Loucy (cell line): ENCODE data around the gene CSPG4.

Experiments
- H2AFZ ChIP-seq: fragments of 200-600 bp; sonication (generic); 2 replicates; pipeline ENCODE4 v1.6.0; 2016; ENCODE audit warnings: antibody characterized with exemption, mild to moderate bottlenecking, low read length, moderate library complexity
- H3F3A ChIP-seq: fragments of 200-600 bp; 2 replicates; pipeline ENCODE4 v1.6.0; 2016; ENCODE audit warnings: antibody characterized with exemption, low read depth, mild to moderate bottlenecking
- H3K27me3 ChIP-seq: fragments of 200-600 bp; sonication (generic); 2 replicates; pipeline ENCODE4 v1.6.1; 2014; ENCODE audit warnings: low read length, mild to moderate bottlenecking; ENCODE audit not compliant: insufficient read depth, poor library complexity, severe bottlenecking
- H3K36me3 ChIP-seq: fragments of 200-600 bp; sonication (generic); 2 replicates; pipeline ENCODE4 v1.6.1; 2016; ENCODE audit warnings: low read length; ENCODE audit not compliant: insufficient read depth
- H3K4me1 ChIP-seq: fragments of 200-600 bp; sonication (generic); 2 replicates; pipeline ENCODE4 v1.5.1; 2014; ENCODE audit warnings: low read length, mild to moderate bottlenecking; ENCODE audit not compliant: insufficient read depth, poor library complexity, severe bottlenecking
- H3K4me2 ChIP-seq: fragments of 200-600 bp; sonication (generic); 2 replicates; pipeline ENCODE4 v1.6.0; 2014; ENCODE audit warnings: antibody characterized with exemption, low read length, low read depth, mild to moderate bottlenecking; ENCODE audit not compliant: poor library complexity, severe bottlenecking
- H3K4me3 ChIP-seq: fragments of 200-600 bp; sonication (generic); 2 replicates; pipeline ENCODE4 v1.5.1; 2014; ENCODE audit warnings: low read length, mild to moderate bottlenecking, mixed read lengths; ENCODE audit not compliant: poor library complexity, severe bottlenecking
- H3K79me2 ChIP-seq: fragments of 200-600 bp; sonication (generic); 2 replicates; pipeline ENCODE4 v1.6.1; 2014; ENCODE audit warnings: low read length; ENCODE audit not compliant: insufficient read depth
- H3K9ac ChIP-seq: fragments of 200-600 bp; sonication (generic); 2 replicates; pipeline ENCODE4 v1.6.0; 2014; ENCODE audit warnings: mild to moderate bottlenecking, low read depth, low read length, moderate library complexity; ENCODE audit not compliant: poor library complexity, severe bottlenecking
- H3K9me2 ChIP-seq: fragments of 200-600 bp; sonication (generic); replicated peaks from 2 replicates; pipeline ENCODE4 v1.6.1; 2016; ENCODE audit warnings: low read depth, low read length, mixed read lengths
- H3K9me3 ChIP-seq: fragments of 200-600 bp; sonication (generic); 2 replicates; pipeline ENCODE4 v1.6.1; 2014; ENCODE audit warnings: mild to moderate bottlenecking, antibody characterized with exemption, low read length, low read depth; ENCODE audit not compliant: insufficient read depth
- H4K20me1 ChIP-seq: fragments of 200-600 bp; sonication (generic); 2 replicates; pipeline ENCODE4 v1.6.0; 2014; ENCODE audit warnings: antibody characterized with exemption, low read length, mild to moderate bottlenecking; ENCODE audit not compliant: insufficient read depth, poor library complexity, severe bottlenecking
- EZH2phosphoT487 ChIP-seq: fragments of 200-600 bp; IDR thresholded peaks from 2 replicates; pipeline ENCODE4 v1.6.1; 2018; ENCODE audit warnings: antibody characterized with exemption, mild to moderate bottlenecking, moderate library complexity, borderline replicate concordance
- TF ChIP-seq, protein P1 (sequence below): fragments of 200-600 bp; sonication (generic); conservative IDR thresholded peaks from 2 replicates; pipeline ENCODE4 v1.5.1; 2014; ENCODE audit warnings: mild to moderate bottlenecking, antibody characterized with exemption, low read length

The CSPG4 gene

GRCh38 chr15:75646944-75647364, 65.7 kb downstream of the CSPG4 start:
- H3K4me2 ChIP-seq = peak overlapping the region; percentile 93
- TF ChIP-seq EZH2phosphoT487 = no peak
- TF ChIP-seq, protein P1, sequence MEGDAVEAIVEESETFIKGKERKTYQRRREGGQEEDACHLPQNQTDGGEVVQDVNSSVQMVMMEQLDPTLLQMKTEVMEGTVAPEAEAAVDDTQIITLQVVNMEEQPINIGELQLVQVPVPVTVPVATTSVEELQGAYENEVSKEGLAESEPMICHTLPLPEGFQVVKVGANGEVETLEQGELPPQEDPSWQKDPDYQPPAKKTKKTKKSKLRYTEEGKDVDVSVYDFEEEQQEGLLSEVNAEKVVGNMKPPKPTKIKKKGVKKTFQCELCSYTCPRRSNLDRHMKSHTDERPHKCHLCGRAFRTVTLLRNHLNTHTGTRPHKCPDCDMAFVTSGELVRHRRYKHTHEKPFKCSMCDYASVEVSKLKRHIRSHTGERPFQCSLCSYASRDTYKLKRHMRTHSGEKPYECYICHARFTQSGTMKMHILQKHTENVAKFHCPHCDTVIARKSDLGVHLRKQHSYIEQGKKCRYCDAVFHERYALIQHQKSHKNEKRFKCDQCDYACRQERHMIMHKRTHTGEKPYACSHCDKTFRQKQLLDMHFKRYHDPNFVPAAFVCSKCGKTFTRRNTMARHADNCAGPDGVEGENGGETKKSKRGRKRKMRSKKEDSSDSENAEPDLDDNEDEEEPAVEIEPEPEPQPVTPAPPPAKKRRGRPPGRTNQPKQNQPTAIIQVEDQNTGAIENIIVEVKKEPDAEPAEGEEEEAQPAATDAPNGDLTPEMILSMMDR = no peak
- no peaks in the 10 kb centered on the region for H3K36me3 ChIP-seq
- H3K4me1 ChIP-seq = peaks cover 39% of the 10 kb centered on the region
- H3K27me3 ChIP-seq = no peaks in the 10 kb centered on the region
- no peaks in the 10 kb centered on the region for H3K9me3 ChIP-seq
- peak overlapping the region; percentile 91 for H3K4me3 ChIP-seq
- H3K79me2 ChIP-seq = peaks cover 1% of the 10 kb centered on the region; the same call in 1 of the 2 replicates
- peaks cover 3% of the 10 kb centered on the region; the same call in 1 of the 2 replicates for H3F3A ChIP-seq
- H3K9ac ChIP-seq = peak overlapping the region; percentile 81
- no peaks in the 10 kb centered on the region for H3K9me2 ChIP-seq
- no peaks in the 10 kb centered on the region for H4K20me1 ChIP-seq
- H2AFZ ChIP-seq = peak overlapping the region; percentile 95

DNA sequence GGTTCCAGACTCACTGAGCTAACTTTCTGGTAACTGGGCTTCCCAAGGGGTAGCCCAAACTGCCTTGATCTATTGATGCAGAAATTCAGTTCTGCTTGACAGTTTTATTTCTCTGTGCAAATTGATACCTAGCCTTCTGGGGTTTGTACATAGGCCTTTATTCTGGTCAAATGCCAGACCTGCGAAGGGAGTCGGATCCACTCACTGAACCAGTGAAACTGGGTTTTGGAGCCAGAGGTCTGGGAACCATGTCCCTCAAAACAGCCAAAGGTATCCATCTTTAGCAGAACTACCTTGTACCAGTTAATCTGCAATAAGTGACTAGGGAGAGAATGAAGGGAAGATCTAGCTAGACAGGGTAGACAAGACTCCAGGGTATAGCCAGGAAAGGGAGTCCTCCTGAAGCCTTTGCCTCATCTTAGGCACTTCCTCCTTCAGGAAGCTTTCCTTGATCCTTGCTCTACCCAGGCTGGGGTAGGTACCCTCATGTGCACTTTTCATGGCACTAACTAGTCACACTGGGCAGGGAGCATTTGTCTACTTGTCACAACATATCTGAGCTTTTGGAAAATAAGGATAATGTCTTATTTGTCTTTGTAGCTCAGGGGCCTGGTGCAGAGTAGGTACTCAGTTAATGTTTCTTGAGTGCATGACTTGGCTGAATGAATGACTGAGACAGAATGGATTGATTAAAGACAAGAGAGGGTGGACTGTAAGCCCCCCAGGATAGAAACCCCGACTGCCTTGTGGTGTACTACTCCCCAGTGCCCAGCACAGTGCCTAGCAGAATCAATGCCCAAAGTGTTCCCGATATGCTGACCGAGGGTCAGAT, 66.3 kb downstream of the CSPG4 start:
- no peaks in the 10 kb centered on the region for H3K9me3 ChIP-seq
- H3K4me1 ChIP-seq = peaks cover 32% of the 10 kb centered on the region
- H3K9ac ChIP-seq = peak overlapping the region; percentile 81
- peak overlapping the region; percentile 91 for H3K4me3 ChIP-seq
- peak overlapping the region; percentile 95 for H2AFZ ChIP-seq
- H3K9me2 ChIP-seq = no peaks in the 10 kb centered on the region
- no peaks in the 10 kb centered on the region for H3K79me2 ChIP-seq
- H3K27me3 ChIP-seq = no peaks in the 10 kb centered on the region
- peaks cover 3% of the 10 kb centered on the region; the same call in 1 of the 2 replicates for H3F3A ChIP-seq
- H4K20me1 ChIP-seq = no peaks in the 10 kb centered on the region
- H3K4me2 ChIP-seq = peak overlapping the region; percentile 93
- no peaks in the 10 kb centered on the region for H3K36me3 ChIP-seq
- no peak for TF ChIP-seq EZH2phosphoT487
- TF ChIP-seq, protein P1 = no peak

DNA sequence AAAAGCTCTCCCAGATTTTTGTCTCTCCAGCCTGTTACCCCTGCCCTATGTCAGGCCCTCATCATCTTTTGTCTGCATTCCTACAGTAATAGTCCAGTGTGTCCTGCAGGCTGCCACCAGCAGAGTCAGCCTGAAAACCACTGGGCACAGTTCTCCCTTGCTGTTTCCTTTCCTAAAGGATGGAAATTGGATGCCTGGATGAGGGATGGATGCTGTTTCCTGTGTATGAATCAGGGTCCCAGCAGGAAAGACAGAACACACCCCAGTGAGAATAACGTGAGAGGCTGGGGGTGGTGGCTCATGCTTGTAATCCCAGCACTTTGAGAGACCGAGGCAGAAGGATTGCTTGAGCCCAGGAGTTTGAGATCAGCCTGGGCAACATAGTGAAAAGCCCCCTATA, 68.3 kb downstream of the CSPG4 start:
- H3K4me2 ChIP-seq = no peak overlapping the region

More for the DNA sequence above, 68.3 kb downstream of the CSPG4 start:
- Histone ChIP-seq H3K79me2 (peaks cover 5% of the 10 kb centered on the region), H4K20me1 (peaks cover under 1% of the 10 kb centered on the region), H3F3A (peaks cover 3% of the 10 kb centered on the region; the same call in 1 of the 2 replicates), H3K4me1 (peaks cover 26% of the 10 kb centered on the region), H3K9ac (no peak overlapping the region), H3K27me3 (no peaks in the 10 kb centered on the region), H3K9me3 (no peaks in the 10 kb centered on the region), H2AFZ (no peak overlapping the region), H3K4me3 (no peak overlapping the region), H3K36me3 (no peaks in the 10 kb centered on the region), H3K9me2 (no peaks in the 10 kb centered on the region)
- TF ChIP-seq, protein P1 = no peak
- TF ChIP-seq EZH2phosphoT487 = no peak
